Skin epidermis (tissue), 12 donors: ENCODE measurements around the gene EEPD1.
"Not testable (repeated sequence)": the region's sequence is repeated elsewhere in the genome, so short reads cannot be mapped to it uniquely, and the experiment has no call there.

Experiments
- H3K27ac ChIP-seq, 21 experiments: fragments of 200-600 bp; sonication (generic) in 11 of 21; one replicate each; pipeline ENCODE4 v1.5.0; 2020; ENCODE audit warnings: mild to moderate bottlenecking in 3 of 21, inconsistent platforms in 2 of 21, moderate library complexity in 2 of 21
- H3K4me3 ChIP-seq, 7 experiments: fragments of 200-600 bp; sonication (generic) in 2 of 7; one replicate each; pipeline ENCODE4 v1.5.0; 2020; ENCODE audit warnings: inconsistent platforms in 2 of 7, mild to moderate bottlenecking in 2 of 7, moderate library complexity in 1 of 7

EEPD1 gene

DNA sequence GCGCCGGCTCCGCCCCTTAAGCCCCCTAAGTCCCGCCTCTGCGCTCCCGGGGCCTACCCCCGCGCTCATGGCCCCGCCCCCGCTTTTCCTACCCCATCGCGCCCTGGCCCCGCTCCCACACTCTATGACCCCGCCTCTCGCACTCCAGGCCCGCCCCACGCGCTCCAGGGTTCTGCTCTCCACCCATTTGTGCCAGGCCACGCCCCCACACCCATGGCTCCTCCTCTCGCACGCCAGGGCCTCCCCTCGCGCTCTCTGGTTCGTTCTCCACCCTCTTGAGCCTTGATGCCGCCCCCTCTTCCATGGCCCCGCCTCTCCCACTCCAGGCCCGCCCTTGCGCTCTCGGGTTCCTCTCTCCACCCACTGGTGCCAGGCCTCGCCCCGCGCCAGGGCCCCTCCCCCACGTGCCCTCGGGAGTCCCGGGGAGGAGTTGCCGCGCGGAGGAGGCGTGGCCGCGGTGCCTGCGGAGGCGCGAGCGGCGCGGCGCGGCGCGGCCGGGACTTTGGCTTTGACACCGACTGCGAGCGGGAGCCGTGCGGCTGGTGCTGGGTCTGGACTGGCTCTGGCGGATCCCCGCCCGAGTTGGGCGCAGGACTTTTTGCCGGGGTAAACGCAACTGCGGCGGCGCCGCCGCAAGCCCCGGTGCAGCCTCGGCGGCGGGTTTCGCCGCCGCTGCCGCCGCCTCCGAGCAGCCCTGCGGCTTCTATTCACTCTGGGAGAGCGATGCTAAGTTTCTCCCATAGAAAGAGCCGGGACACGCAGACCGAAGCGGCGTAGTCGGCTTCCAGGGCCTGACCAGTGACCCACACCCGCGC, at the start of gene EEPD1:
EEPD1 (plus strand) TSS at position 499 of the 815 bp plus-strand sequence. CDS start 1,071 bp downstream, outside the sequence.
- Histone ChIP-seq H3K27ac (peak within 1 kb of the TSS in 20 of 21 experiments; percentile 26 to 88 (median 80)), H3K4me3 (peak within 1 kb of the TSS; percentile 51 to 87 (median 79))

DNA sequence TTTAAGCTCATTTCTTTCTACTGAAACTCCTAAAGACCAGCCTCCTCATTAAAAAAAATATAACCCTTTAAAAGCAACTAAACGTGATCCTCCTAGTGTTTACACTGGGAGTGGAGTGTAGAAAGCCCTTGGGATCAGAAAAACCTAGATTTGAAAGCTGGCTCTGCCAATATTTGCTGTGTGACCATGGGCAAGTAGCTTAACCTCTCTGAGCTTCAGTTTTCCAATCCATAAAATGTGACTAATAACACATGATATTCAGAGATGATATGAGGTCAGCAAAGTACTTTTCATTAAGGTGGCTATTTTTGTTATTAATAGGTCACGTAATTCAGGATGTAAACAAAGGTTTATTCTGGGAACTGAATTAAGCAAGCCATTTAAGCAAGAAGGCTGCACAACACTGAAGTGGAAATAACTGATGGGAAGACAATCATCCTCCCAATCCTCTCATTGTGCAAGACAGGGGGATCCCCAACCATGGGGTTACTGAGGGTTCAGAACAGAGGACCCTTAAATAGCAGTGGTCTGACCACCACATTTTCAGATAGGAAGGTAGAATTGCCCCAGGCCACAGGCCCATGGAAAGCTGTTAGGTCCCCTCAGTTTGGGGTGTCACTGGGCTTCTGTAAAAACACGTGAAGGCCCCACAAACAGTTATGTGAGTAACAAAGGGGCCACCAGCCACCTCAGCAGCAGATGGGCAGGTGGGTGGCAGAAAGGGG, 49.1 kb upstream of the EEPD1 start:
- H3K27ac ChIP-seq = no peak overlapping the region
- H3K4me3 ChIP-seq = no peak overlapping the region

DNA sequence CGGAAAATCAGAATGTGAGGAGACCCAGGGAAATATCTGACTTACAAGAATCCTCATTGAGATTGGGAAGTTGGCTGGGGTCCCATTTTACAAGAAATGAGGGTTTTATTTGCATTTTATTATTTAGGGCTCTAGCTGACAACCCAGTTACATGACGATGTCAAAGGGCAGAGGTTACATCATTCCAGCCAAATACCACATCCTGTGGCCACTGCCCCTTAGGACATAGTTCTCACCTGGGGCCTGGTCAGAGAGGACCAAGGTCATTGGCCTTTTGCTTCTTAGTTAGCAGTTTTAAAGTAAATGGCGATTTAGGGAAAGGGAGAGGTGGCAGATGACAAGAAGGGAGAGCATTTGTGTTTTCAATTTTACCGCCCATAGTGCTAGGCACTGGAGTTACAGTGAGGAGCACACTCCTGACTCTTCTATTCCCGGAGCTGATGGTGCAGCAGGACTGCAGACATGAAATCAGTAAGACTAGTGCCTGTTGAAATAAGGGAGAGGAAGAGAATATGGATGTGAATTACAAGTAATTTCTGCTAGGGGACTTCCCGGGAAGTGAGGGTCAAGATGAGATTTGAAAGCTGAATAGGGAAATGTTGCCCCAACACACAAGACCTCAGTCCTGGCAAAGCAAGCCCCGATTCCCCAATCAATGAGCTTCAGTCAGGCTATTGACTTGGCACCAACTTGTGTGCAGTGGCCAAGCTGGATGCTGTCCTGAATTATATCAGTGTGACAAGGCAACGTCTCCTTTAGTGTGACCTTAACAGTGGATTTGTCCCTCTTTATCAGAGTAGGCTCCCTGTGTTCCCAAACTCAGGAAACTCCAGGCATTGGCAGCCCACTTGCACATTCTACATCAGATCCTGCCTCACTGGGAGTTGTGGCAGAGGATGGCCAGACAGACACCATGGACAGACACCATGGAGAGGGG, 45.8 kb upstream of the EEPD1 start:
- not testable (repeated sequence) for H3K4me3 ChIP-seq, H3K27ac ChIP-seq

DNA sequence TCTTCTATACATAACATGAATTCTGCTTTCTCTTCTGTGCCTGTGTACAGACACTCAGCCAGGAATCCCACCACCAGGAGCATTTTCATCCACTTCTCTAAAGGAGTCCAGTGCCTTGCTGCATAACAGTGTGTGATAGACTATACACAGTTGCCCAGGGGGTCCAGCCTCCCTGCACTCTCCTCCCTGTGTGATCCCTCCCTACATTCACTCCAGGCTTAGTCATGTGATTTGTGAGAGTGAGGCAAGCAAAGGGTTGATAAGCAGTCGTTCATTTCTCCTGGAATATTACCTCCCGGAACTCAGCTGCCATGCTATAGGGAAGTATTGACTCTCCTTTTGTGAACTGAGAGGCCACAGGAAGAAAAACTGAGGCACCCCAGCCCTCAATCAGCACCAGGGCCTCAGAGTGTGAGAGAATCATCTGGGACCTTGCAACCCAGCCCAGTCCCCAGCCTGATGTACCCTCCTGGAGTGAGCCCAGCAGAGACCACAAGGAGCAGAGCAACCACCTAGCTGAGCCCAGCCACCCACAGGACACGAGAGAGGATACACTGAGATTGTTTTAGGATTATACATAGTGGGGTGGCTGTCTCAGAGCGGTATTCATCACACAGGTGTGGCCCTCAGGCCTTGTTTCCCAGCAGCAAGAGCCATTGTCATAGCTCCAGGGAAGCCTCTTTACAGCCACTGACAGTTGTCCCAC, 45.0 kb upstream of the EEPD1 start:
- Histone ChIP-seq H3K27ac (no peak overlapping the region), H3K4me3 (no peak overlapping the region)

DNA sequence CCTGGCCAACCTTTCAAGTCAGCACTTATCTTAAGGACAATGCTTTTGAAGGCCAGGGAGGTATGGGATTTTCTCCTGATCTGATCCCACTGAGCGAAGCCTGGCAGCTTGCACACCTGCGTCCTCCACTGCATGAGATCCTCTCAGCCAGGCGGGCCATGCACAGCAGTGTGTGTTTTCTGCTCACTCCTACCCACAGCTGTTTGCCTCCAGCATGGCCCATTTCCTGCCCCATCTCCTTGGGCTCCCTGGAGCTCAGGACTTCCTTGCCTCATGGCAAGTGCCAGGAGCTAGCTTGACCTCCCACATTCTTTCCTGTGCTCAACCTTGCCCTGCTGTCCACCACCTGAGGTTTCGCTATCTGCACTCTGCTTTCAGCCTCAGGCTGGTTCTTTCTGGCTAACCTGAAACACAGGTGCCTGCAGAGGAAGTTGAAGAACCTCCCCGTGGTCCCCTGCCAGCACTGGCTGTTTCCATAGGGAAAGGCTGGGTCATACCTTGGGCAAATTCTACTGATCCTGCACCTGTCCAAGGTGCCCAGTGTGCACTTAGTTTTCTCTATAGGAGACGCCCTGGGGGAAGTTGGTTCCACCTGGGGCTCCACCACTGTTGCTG, 43.9 kb upstream of the EEPD1 start:
- Histone ChIP-seq H3K4me3 (no peak overlapping the region), H3K27ac (no peak overlapping the region)

DNA sequence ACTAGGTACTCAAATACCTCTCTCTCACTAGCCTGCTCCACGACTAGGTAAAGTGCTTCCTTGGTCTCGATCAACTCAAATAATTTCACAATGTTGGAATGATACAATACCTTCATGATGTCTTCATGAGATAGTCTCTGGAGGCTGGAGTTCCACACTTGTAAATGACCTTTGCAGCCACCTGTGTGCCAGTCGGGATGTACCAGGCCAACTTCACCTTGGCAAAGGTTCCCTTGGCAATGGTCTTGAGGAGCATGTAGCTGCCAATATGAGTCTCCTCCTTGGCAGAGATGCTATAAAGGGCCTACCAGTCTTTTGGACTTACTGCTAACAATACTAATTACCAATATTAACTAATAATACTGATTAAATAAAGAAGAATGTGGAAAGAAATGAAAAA, 42.5 kb upstream of the EEPD1 start:
- no peak overlapping the region for H3K4me3 ChIP-seq
- no peak overlapping the region for H3K27ac ChIP-seq

DNA sequence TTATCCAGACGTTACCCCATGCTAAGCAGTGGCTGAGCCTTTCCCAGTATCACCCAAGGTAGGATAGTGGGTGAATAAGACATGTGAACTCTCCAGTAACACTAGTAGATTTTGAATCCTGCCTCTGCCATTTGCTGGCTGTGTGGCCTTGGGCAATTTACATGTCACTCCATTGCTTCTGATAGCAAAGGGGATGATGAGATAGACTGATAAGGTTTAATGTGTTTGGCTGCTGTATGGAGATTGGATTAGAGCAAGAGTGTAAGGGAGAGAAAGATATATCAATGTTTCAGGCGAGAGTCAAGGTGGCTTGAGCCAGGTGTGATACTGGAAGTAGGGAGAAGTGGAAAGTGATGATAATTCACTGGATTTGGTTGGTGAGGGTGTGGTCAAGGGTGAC, 40.1 kb upstream of the EEPD1 start:
- Histone ChIP-seq H3K27ac (no peak overlapping the region), H3K4me3 (no peak overlapping the region)

DNA sequence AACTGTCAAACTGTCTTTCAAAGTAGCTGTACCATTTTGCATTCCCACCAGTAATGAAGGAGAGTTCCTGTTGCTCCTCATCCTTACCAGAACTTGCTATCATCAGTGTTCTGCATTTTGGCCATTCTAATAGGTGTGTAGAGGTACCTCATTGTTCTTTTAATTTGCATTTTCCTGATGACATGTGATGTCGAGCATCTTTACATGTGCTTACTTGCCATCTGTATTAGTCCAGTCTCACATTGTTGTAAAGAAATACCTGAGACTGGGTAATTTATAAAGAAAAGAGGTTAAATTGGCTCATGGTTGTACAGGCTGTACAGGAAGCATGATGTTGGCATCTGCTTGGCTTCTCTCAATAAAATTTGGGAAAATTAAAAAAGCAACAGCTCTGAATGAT, 38.7 kb upstream of the EEPD1 start:
- Histone ChIP-seq H3K27ac (no peak overlapping the region), H3K4me3 (no peak overlapping the region)

DNA sequence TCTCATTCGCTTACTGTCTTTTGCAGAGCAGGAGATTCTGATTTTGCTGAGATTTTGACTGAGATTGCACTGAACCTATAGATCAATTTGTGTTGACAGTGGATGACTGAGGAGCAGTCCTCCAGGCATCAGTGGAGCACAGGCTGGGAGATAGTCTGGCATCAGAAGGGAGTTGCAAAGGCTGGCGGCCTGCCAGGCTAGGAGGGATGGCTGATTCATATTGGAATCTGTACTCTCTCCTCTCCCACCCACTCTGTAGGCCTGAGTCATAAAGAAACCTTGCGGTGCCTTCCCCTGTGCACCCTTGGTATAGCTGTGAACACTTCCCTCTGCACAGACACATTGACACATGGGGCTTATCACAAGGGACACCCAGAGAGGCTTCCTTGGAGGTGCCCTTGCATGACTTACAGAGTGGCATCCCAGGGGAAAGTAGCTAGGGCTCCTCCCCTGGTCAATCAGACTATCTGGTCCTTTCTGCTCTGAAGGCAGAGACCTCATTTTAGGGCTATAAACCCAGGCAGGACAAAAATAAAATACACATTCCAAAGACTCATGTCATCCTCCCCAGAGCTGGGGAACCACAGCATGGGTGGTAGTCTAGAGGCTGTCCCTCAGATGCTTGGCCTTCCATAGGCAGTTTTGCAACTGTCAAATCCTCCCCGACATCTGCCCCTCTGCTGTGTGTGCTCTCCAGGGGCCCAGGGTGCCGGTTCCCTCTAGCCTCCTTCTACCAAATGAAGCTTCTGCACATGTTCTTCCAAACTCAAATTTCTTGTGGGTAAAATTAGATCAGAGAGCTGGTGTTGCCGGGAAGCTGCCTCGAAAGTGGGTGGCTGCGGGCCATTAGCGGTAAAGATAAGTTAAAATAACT, 37.4 kb upstream of the EEPD1 start:
- no peak overlapping the region for H3K4me3 ChIP-seq
- peak overlapping the region in 19 of 21 experiments; percentile 11 to 86 (median 55) for H3K27ac ChIP-seq

DNA sequence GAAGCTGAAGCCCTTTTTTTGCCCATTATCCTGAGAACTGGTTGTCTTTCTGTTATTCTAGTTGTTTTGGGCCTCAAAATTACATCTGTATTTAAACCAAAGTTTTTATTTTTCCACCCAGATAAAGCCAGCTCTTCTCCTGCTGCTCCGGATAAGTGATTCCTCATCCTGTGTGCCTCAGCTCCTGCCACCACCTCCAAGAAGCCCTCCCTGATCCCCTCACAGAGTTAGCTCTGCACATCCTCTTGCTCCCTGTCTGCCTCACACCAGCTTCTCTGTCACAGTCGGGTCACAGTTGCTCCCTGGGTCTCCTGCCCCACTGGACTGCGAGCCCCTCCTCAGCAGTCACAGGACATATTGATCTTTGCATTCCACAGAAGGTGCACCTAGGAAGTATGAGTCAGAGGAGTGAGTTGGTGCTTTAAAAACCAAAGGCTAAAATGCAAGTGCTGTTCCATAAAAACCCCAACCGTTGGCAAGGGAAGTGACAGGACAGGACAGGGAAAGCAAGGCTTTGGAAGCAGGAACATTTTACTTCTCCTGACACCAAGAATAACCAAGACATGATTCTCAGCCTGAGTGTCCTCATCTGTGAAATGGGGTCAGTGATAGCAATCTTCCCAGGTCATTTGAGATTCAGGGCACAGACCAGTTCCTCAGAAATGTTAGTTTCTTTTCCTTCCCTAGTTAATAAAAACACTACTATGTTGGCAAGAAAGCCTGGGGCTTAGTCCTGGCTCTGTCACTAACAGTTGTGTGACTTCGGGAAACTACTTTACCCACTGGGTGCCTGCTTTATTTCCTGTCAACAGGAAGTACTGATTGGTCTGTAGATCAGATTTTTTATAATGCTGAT, 36.5 kb upstream of the EEPD1 start:
- H3K27ac ChIP-seq = peak overlapping the region in 20 of 21 experiments; percentile 29 to 86 (median 54)
- no peak overlapping the region for H3K4me3 ChIP-seq

DNA sequence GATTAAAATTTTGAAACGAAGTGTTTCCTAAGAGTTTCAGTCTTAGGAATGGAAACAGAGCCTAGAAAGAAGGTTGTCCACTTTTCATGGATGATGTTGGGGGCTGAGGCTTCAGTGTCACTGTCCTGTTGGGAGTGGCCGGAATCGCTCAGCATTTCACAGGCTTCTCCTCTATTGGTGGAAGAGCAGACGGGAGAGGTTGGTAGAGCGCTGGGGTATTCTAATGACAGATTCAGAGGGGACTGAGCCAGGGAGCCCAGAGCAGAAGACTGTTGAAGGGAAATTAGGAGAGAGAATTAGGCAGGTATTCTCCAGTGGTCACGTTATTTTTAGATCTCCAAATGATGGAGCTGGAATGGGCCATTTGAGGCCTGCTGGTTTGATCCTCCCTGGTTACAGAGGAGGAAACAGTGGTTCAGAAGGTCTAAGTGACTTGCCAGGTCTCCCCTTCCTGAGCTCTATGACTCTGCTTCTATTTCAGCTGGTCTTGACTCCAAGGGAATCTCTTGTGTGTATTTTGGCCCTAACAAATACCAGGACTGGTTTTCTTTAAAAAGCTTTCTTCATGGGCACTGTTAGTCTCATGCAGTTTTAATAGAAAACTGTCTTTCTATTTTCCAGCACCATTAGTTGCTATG, 35.7 kb upstream of the EEPD1 start:
- H3K27ac ChIP-seq = peak overlapping the region in 17 of 21 experiments; percentile 16 to 86 (median 57)
- no peak overlapping the region for H3K4me3 ChIP-seq

DNA sequence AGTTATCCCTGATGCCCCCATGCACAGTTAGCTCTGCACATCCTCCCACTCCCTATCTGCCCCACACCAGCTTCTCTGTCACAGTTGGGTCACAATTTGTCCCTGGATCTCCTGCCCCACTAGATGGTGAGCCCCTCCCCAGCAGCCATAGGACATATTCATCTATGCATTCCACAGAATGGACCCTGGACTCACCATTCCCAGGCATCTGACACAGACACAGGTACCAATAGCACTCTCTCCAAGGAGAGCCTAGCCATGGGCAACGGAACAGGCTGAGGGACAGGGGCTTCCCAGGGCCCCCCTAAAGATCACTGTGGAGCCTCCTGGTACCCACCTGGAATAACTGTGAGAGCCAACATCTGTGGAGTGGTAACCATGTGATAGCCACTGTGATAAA, 34.7 kb upstream of the EEPD1 start:
- no peak overlapping the region for H3K4me3 ChIP-seq
- H3K27ac ChIP-seq = peak overlapping the region in 8 of 21 experiments; percentile 1 to 82 (median 56)

DNA sequence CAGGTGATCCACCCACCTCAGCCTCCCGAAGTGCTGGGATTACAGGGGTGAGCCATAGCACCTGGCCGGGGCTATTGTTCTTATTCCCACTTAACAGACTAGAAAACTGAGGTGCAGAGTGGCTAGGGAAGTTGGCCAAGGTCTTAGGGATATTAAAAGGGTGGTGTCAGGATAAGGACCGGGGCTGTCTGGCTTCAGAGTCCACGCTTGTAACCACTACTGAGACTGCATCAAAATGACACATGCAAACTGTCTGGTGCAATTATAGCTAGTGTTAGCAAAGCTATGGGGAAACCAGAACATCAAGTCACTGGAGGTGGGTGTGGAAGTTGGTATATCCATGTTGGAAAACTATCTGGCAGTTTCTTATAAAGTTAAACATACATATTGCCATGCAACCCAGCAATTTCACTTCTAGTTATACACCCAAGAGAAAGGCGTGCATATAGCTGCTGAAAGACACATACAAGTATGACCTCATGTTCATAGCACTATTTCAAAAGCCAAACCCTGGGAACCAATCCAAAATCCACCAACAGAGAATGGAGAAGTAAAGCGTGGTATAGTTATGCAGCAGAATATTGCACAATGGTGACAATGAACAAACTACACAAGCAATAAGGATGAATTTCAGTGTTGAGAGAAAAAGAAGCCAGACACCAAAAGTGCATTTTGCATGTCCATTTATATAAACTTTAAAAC, 33.9 kb upstream of the EEPD1 start:
- no peak overlapping the region for H3K4me3 ChIP-seq
- peak overlapping the region in 14 of 21 experiments; percentile 4 to 82 (median 62) for H3K27ac ChIP-seq

DNA sequence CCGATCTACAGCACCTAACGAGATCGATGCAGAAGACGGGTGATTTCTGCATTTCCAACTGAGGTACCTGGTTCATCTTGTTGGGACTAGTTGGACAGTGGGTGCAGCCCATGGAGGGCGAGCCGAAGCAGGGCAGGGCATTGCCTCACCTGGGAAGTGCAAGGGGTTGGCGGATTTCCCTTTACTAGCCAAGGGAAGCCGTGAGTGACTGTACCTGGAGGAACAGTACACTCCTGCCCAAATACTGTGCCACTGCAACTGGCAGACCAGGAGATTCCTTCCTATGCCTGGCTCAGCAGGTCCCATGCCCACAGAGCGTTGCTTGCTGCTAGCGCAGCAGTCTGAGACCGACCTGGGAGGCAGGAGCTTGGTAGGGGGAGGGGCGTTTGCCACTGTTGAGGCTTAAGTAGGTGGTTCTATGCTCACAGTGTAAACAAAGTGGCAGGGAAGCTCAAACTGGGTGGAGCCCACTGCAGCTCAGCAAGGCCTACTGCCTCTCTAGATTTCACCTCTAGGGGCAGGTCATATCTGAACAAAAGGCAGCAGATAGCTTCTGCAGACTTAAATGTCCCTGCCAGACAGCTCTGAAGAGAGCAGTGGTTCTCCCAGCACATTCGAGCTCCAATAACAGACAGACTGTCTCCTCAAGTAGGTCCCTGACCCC, 32.9 kb upstream of the EEPD1 start:
- H3K27ac ChIP-seq = peak overlapping the region in 18 of 21 experiments; percentile 15 to 82 (median 64)

DNA sequence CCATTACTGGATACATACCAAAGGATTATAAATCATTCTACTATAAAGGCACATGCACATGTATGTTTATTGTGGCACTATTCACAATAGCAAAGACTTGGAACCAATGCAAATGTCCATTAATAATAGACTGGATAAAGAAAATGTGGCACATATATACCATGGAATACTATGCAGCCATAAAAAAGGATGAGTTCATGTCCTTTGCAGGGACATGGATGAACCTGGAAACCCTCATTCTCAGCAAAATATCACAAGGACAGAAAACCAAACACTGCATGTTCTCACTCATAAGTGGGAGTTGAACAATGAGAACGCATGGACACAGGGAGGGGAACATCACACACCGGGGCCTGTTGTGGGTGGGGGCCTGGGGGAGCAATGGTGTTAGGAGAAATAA, 27.4 kb upstream of the EEPD1 start:
- H3K27ac ChIP-seq, H3K4me3 ChIP-seq: not testable (repeated sequence)

More for the DNA sequence above, 32.9 kb upstream of the EEPD1 start:
- not testable (repeated sequence) for H3K4me3 ChIP-seq
